ENCODE data around the gene SULT1A2.

The SULT1A2 gene

GRCh38 chr16:28573738-28574718 lies 22.8 kb downstream of the SULT1A2 start:
- Histone ChIP-seq H3K27ac (ENCODE audit: low read depth, low read length) (no peak overlapping the region), H3K27me3 (ENCODE audit: low read length) (no peaks in the 10 kb centered on the region), H2AFZ (ENCODE audit: low read depth, low read length, severe bottlenecking) (no peak overlapping the region), H3K36me3 (ENCODE audit: low read length) (no peaks in the 10 kb centered on the region), H3F3A (ENCODE audit: insufficient read depth) (no peaks in the 10 kb centered on the region), H3K79me2 (ENCODE audit: insufficient read depth, low read length) (peaks cover 33% of the 10 kb centered on the region), H4K20me1 (ENCODE audit: low read depth, low read length) (no peaks in the 10 kb centered on the region), H3K4me2 (ENCODE audit: low read depth, low read length, poor library complexity, severe bottlenecking) (no peak overlapping the region), H3K9ac (ENCODE audit: low read length) (no peak overlapping the region), H3K9me2 (replicated peaks; ENCODE audit: insufficient read depth, low read length) (no peaks in the 10 kb centered on the region), H3K9me3 (ENCODE audit: insufficient read depth, low read length) (no peaks in the 10 kb centered on the region), H3K4me3 (ENCODE audit: insufficient read depth, low read length, poor library complexity, severe bottlenecking) (no peak overlapping the region)
- no peak for TF ChIP-seq CTCF (IDR thresholded peaks at IDR 0.05; ENCODE audit: insufficient read depth, low read length, poor library complexity, severe bottlenecking)
- no peak for TF ChIP-seq EZH2phosphoT487 (conservative IDR thresholded peaks at IDR 0.05; ENCODE audit: low read length)

- no peak overlapping the region for H3K4me3 ChIP-seq (ENCODE audit: insufficient read depth, low read length, poor library complexity, severe bottlenecking)
- H3K9ac ChIP-seq (ENCODE audit: low read length) = no peak overlapping the region
- no peak overlapping the region for H3K27ac ChIP-seq (ENCODE audit: low read depth, low read length)
- H3K9me3 ChIP-seq (ENCODE audit: insufficient read depth, low read length) = no peaks in the 10 kb centered on the region
- no peak overlapping the region for H2AFZ ChIP-seq (ENCODE audit: low read depth, low read length, severe bottlenecking)
- peaks cover 36% of the 10 kb centered on the region for H3K79me2 ChIP-seq (ENCODE audit: insufficient read depth, low read length)
- no peaks in the 10 kb centered on the region for H3K9me2 ChIP-seq (replicated peaks; ENCODE audit: insufficient read depth, low read length)
- no peak for TF ChIP-seq CTCF (IDR thresholded peaks at IDR 0.05; ENCODE audit: insufficient read depth, low read length, poor library complexity, severe bottlenecking)
- no peak for TF ChIP-seq EZH2phosphoT487 (conservative IDR thresholded peaks at IDR 0.05; ENCODE audit: low read length)
- H3K36me3 ChIP-seq (ENCODE audit: low read length) = no peaks in the 10 kb centered on the region
- no peaks in the 10 kb centered on the region for H4K20me1 ChIP-seq (ENCODE audit: low read depth, low read length)
- no peak overlapping the region for H3K4me2 ChIP-seq (ENCODE audit: low read depth, low read length, poor library complexity, severe bottlenecking)
- H3F3A ChIP-seq (ENCODE audit: insufficient read depth) = no peaks in the 10 kb centered on the region
- H3K27me3 ChIP-seq (ENCODE audit: low read length) = no peaks in the 10 kb centered on the region
Observed at GRCh38 chr16:28572696-28573510, 23.9 kb downstream of the SULT1A2 start.

GRCh38 chr16:28569968-28570752 lies 26.7 kb downstream of the SULT1A2 start:
- no peaks in the 10 kb centered on the region for H4K20me1 ChIP-seq (ENCODE audit: low read depth, low read length)
- no peaks in the 10 kb centered on the region for H3F3A ChIP-seq (ENCODE audit: insufficient read depth)
- no peaks in the 10 kb centered on the region for H3K27me3 ChIP-seq (ENCODE audit: low read length)
- no peak overlapping the region for H2AFZ ChIP-seq (ENCODE audit: low read depth, low read length, severe bottlenecking)
- no peak for TF ChIP-seq CTCF (IDR thresholded peaks at IDR 0.05; ENCODE audit: insufficient read depth, low read length, poor library complexity, severe bottlenecking)
- TF ChIP-seq EZH2phosphoT487 (conservative IDR thresholded peaks at IDR 0.05; ENCODE audit: low read length) = no peak
- H3K36me3 ChIP-seq (ENCODE audit: low read length) = no peaks in the 10 kb centered on the region; the same call in 1 of the 2 replicates
- no peak overlapping the region for H3K4me3 ChIP-seq (ENCODE audit: insufficient read depth, low read length, poor library complexity, severe bottlenecking)
- no peak overlapping the region for H3K27ac ChIP-seq (ENCODE audit: low read depth, low read length)
- H3K79me2 ChIP-seq (ENCODE audit: insufficient read depth, low read length) = peaks cover 47% of the 10 kb centered on the region
- H3K9me3 ChIP-seq (ENCODE audit: insufficient read depth, low read length) = no peaks in the 10 kb centered on the region; the same call in 1 of the 2 replicates
- no peak overlapping the region for H3K9ac ChIP-seq (ENCODE audit: low read length)
- H3K4me2 ChIP-seq (ENCODE audit: low read depth, low read length, poor library complexity, severe bottlenecking) = no peak overlapping the region
- H3K9me2 ChIP-seq (replicated peaks; ENCODE audit: insufficient read depth, low read length) = no peaks in the 10 kb centered on the region
